GM19324 (cell line): ENCODE data around the gene SHROOM3.

Experiments
- ATAC-seq: cut with Tn5 transposase; IDR thresholded peaks from one replicate; pipeline ENCODE4 v1.9.1; 2021; ENCODE audit warnings: mild to moderate bottlenecking, moderate library complexity; ENCODE audit not compliant: unreplicated experiment, low FRiP score

The SHROOM3 gene

DNA sequence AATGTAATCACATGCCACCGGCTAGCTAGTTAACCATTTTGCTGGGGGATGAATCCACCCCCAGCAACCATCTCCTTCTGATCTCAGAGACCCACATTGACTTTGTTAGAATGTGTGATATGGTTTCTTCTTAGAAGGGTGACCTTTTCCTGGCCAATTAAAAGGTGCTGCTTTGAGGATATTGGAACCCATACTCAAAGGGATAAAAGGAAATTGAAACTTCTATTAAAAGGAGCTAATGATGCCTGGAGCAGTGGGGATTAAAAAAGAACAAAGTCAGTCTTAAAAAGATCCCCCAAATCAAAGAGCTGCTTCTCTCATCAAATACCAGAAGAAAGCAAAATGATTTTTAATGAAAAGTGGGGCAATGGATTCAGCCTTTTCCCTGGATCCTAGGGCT is 214.1 kb downstream of the SHROOM3 start:
- no peak for ATAC-seq

DNA sequence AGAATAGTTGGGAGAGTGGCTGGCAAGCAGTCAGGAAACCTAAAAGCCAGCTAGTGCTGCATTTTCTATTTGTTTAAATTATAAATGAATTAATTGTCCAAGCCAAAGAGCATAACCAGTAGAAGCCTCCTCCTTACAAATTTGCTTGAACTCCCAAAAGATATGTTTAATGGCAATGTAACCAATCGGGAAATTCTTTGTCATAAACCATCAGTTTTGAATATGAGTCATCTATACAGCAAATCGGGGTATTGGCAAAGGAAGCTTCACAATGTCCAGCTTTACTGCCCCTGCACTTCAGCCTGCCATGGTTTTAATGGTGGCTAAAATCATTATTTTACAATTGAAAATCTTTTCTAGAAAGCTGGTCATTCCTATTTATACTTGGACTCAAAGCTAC is 216.6 kb downstream of the SHROOM3 start:
- ATAC-seq = no peak

DNA sequence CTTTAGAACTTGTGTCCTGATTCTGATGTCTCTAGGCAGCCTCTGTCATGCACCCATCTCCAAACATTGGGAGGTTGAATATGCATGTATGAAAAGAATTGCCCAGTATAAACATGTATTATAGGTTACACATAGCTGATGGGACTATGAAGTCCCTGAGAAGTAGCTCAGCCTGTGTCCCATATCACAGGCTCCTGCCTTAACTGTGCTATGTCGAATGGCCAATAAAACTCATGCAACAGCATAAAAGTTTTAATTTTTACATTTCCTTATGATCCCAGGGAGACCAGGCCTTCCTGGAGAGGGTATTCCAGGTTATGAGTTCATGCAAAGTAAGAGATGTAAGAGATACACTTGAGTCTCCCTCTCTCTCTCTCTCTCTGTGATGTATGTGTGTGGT is 217.4 kb downstream of the SHROOM3 start:
- no peak for ATAC-seq

DNA sequence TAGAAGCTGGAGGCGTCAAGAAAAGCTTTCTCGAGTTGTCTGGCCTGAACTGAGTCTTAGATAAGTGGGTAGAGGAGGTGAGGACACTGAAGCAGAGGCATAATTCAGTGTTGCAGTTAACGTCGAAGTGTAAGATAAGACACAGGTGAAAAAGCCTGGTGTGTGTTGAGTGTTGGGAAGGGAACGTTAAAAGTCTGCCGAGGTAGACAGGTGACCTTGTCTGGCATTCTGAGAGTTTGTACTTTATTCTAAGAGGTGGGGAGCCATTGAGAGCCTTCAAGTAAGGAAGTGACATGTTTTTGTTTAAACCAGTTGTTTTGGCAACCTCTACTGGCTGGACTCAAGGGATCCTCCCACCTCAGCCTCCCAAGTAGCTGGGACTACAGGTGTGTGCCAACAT is 219.1 kb downstream of the SHROOM3 start:
- ATAC-seq = no peak

DNA sequence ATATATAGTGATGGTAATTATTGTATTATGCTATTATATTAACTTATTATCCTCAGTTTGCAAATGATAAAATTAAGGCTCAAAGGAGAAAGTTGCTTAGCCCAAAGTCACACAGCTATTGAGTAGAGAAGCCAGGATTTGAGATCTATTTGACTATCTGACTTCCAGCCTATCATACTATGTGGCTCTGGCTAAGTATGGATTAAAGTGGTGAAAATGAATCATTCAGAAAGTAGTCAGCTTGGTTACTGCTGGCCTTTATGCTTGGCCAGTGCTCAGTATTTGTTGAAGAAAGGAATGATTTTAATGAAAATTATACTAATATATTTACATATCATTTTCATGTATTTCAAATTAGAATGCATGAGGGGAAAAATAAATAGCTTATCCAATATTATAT is 219.8 kb downstream of the SHROOM3 start:
- ATAC-seq = no peak

DNA sequence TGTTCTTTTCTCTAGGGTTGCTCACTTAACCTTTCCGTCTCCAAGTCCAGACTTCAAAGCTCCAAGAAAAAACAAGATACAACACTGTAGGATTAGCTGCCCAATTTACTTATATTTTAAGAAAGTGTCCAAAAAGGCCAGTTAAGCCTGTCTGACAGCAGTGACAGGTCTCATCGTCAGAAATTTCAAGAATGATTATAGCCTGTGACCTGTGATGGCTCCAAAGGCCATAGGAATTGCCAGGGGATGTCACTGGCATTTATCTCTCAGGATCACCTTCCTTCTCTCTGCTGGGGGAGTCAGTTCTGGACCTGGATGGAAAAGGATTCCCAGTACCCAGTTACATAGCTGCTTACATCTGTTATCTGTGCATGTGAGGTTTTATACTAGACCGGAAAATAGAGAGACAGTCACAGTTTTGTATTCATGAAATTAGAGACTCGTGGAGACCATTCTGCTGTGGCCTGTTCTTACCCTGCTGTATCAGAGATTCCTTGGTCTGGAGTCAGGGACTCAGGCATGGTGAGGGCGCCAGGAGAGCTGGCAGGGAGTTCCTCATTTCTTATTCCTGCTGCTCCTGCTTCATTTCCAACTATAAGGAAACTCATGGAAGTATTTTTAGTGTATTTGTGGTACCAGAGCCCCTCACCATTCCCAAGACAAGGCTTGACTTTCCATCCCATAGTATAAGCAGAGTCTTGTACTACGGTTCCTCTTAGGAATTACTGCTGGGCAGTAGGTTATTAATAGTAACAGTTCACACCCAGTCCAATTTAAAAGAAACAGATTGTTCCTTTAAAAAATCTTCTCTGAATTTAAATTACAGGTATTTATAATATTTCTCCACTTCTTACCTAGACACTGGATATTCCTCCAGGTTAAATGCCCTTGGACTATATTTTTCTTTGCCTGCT is 220.8 kb downstream of the SHROOM3 start:
- no peak for ATAC-seq

DNA sequence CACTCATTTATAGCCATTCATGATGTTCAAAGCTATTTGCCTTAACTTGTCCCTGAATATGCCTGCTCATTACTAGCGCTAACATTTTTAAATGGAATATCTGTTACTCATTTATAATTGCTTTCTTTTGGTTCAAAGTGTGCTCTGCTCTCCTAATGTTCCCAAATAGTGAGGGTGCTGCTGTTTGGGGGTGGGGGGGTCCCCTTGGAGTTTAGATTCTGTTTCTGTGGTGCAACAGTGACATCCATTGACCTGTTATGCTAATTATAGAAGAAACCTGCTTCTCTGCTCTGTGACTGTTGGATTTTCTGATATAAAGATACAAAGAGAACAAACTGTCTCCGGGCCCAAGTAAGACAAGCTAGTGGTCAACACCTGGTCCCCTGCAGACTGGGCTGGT is 222.4 kb downstream of the SHROOM3 start:
- ATAC-seq = no peak

DNA sequence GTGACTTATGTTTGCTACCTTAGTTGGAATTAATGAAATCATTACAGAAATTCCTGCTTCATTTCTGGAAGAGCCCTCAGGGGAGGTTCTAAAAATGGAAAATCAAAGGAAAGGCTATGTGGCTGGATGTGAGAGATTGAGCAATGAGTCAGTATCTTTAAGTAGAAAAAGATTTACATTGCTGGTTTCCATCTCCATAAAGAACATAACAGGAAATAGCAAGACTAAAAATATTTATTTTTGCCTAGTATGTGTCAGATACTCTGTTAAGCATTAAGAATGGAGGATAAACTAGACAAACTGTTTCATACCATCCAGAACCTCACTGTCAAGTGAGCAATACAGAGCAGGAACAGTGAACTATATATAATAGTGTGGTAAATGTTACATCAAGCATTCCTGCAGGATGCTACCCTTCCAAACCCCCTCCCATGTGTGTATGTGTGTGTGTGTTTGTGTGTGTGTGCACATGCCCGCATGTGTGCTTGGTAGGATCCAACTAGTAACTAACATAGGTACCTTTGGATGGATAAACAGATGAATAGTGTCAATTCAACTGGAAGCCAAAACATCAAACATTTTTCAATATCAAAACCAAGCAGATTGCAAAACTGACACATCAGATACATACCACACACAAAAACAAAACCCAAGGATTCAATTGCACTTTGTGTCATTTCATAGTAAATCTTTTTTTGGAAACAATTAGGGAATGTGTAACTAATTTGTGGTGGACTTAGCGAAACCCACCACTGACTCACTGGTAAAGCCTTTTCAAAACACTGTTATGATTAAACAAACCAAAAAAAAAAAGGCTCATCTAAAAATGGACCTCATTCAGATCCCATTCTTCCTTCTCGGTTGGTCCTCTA is 223.4 kb downstream of the SHROOM3 start:
- ATAC-seq = peak; percentile 49

DNA sequence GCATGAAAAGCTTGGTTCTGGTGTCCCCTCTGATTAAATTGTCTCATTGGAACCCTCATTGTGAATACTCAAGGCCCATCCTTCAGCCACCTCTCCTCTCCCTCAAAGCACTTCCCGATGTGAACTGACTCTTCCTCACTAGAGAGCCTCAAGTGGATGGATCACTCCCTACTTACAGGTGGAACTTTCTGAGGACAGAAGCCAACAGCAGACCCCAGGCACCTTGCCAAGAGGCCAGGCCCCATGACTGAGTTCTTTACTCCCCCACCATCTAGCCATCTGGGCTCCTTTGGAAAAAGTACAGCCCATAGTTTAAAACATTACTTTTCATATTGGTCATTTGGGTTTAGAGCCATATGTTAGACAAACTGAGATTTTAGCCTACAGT is 224.1 kb downstream of the SHROOM3 start:
- ATAC-seq = peak; percentile 26

DNA sequence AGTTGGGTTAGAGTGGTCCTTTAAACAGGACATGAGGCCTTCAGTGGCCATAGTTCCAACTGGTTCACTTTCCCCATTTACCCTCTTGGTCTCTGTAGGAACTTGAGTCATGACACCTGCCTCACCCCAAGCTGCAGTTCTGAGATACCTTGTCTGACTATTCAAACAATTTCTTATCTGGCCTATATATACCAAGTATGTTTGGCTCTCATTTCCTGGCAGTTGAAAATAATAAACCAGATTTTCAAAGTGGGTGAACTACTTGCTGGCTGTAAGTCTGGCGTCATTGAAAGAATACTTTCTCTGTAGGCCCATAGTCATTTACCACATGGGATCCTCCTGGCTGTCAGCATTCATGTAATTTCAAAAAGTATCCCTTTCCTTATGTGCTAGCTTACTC is 228.8 kb downstream of the SHROOM3 start:
- no peak for ATAC-seq

DNA sequence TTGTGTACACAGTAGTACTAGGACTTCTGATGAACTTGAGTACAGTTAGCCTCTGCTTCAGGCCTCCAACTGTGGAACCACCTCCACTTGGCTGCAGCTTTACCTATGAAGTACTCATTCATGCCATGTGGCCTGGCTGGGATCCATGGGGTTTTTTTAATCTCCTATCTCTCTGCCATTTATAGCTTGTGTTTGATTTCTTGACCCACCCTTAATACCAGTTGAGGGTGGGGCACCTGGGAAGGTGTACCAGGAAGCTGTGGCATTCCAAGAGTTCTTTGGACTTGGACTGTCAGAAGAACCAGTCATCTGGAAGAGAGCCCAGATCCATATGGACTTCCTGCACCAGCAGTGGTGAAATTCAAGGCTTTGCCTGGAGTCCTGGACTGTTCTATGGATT is 230.1 kb downstream of the SHROOM3 start:
- ATAC-seq = no peak

DNA sequence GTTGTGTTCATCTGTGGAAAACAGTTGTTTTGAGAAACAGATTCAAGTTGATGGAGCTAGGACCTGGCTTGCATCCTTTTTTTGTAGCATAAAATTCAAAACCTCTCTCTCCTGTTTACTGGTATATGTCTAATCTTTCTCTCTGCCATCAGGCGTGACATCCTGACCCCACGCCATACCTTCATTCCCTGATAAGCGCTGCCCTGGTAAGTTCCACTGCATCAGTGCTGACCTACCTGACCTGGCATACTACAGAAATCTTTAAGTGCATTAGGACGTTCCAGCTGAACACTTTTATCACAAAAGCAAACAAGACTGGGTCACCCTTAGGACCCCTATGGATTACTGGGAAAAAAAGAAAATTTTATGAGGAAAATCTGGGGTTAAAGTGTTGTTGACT is 230.7 kb downstream of the SHROOM3 start:
- ATAC-seq = no peak

DNA sequence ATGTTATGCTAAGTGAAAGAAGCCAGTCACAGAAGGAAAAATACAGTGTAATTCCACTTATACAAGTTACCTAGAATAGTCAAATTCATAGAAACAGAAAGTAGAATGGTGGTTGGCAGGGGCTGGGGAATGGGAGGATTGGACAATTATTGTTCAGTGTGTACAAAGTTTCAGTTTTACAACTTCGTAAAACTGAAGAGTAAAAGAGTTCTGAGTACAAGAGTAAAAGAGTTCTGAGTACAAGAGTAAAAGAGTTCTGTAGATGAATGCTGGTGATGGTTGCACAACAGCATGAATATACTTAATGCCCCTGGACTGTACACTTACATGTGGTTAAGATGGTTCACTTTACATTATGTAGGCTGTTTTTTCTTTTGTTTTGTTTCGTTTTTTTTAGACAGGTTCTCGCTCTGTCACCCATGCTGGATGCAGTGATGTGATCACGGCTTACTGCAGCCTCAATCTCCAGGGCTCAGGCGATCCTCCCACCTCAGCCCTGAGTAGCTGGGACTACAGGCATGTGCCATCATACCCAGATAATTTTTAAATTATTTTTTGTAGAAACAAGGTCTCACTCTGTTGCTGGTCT is 232.0 kb downstream of the SHROOM3 start:
- peak; percentile 55 for ATAC-seq

DNA sequence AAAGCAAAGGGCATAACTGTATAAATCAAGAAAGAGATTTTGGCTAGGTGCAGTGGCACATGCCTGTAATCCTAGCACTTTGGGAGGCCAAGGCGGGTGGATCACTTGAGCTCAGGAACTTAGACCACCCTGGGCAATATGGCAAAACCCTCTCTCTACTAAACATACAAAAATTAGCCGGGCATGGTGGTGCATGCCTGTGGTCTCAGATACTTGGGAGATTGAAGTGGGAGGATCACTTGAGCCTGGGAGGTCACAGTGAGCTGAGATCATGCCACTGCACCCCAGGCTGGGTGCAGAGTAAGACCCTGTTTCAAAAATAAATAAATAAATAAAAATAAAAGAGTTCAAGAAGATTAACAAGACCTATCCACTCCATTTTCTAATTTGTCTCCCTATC is 235.6 kb downstream of the SHROOM3 start:
- ATAC-seq = no peak

DNA sequence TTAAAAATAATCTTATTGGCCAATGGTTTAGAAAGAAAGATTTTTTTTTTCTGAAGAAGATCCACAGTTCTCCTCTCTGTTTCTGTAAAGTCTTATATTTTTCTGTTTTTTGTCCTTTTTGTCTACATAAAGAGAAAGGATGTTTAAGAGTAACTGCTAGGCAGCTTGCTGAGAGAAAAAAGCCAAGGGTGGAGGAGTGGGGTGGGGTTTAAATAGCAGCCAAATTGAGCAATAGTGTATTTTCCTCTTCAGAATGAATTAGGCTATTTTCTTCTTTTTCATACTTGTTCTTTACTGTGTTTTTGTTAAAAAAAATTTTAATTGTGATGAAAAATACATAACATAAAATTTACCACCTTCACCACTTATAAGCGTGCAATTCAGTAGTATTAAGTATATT is 238.3 kb downstream of the SHROOM3 start:
- ATAC-seq = no peak

DNA sequence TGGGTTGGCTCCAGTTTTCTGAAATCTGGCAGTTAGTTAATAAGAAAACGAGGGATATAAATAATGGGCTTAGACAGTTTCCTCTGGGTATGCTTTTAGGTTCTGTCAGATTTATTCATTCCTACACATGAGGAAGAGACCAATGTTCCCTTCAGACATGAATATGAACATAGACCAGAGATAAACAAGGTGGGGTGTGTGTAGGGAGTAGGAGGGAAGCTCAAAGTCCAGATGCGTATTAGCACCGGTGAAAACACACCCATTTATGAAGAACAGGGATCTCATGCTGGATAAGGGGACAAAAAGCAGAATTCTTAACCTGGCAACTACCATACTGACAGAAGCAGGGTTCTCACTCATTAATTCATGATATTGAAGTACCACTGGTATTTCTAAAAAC is 240.0 kb downstream of the SHROOM3 start:
- no peak for ATAC-seq

DNA sequence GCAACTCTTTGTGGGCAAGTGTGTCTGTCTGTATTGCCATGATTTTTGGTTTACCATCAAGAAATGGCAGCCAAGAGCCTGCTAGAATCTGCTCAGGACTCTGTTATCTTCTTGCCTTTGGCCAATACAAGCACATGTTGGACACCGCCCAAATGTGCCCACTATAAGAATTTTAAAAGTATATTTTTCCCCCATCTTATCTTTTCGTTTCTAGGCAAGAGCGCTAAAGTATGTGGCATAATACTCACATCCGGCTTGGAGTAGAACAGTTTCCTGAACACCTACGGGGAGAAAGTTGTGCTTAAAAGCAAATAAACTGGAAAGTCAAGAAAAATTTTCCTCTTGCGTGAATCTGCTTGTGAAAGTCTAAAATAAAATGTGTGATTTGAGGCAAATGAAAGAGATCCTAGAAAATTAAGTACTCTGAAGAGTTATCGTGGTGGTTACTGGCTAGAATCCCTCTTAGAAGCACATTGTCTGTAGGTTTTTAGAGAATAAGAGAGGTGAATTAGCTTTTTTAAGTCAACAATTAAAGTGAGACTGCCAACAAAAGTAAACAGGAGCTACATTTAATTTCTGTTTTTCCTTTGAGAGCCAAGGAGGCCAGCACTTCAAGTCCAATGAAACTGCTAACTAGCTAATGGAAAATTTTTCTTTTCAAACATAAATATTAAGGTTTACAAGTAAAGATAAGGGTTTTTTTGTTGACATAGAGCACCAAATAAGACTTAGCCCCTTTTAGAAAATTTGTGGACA is 242.7 kb downstream of the SHROOM3 start:
- no peak for ATAC-seq

DNA sequence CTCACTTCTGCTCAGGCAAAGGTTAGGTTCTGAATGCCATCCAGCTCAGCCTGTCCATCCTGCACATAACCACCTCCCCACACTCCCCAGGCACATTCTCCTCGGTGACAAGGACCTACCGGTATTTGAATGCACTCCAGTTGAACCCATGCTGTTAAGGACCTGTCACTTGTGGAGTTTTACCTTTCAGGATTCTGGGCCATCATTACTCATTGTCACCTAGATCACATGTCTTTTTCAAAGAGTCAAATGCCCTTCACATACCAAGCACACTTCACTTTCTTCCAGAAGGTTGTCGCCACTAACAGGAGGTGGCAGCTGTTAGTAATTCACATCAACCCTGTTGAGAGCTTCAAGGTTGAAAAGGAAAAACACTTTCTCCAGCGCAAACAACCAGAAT is 244.7 kb downstream of the SHROOM3 start:
- no peak for ATAC-seq

DNA sequence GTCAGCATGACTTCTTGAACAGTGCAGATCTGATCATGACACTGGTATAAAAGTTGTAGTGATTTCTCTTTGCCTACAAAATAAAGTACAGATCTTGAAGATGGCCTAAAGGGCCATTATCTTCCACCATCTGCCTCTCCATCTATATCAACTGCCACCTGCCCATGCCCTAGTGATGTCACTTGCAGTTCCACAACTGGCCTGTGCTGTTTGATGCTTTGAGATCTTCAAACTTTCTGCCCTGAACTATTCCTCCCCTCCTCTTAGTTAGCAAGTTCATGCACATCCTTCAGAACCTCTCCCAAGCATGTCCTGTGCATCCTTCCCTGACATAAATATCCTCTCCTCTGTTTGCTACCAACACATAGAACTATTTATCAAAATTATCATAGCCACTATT is 245.9 kb downstream of the SHROOM3 start:
- no peak for ATAC-seq

DNA sequence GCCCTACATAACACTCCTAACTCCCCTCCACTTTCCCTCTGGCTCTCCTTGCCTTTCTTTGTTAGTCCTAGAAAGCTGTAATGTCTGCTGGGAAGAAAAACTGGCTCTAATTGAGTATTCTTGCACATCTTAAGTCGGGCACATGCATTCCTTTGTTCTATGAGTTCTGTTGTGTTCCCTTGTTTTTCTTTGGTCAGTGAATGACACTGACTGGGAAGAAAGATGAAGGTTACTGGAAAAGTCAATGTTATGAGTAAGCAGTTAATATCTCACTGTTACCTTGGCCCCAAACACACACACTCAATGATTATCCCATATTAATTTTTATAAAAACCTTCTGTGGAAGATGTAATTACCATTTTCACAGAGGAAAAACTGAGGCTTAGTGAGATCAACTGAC is 247.0 kb downstream of the SHROOM3 start:
- no peak for ATAC-seq

DNA sequence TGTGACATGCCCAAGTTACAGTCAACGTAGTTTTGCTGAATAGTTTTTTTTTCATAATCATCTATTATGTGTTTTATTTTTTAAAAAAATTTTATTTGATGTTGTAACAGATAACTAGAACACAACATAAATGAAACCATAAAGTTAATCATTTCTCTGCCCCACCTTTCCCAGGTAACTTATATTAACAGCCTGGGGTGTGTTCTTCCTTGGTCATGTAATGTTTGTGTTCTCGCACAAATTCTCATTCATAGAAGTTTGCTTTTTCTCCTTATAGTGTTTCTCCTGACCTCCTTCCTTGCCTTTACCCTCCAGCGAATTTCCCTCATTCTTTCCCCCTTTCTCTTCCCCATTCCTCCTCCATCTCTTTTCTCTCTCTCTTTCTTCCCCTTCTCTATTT is 248.1 kb downstream of the SHROOM3 start:
- ATAC-seq = no peak
